Amniotic epithelial cell (primary cell): ENCODE measurements around the gene ZFYVE26.

Experiments
- DNase-seq: peaks from one replicate; pipeline ENCODE4 v3.0.0-alpha.2; 2010; ENCODE audit warnings: low read depth

ZFYVE26 gene

DNA sequence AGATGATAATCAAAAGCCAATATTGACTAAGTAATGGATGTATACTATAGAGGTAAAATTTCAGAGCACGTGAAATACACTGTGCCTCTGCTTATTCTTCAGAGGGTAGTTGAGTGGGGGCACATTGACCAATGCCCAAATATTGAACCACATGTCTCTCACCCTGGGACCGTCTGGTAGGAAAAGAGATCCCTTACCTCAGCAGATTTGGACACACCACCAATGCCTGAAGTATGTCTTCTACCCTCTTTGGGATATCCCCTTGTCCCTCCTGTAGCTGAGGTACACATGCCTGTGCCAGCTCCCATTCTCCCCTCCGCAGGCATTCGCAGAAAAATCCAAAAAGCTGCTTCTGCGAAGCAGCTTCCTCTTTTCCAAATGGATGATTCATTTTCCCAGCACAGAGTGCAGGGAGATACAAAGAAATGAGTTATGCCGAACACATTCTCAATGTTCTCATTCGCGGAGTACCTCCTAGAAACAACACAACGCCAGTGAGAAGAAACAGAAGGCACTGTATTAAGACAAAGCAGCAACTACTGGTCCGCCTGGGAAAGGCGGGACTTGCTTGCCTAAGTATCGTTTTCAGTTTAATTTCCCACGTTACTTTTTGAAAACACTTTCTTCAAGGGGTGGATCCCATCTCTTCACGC is 691 bp downstream of the ZFYVE26 start:
- DNase-seq = peak; percentile 77

DNA sequence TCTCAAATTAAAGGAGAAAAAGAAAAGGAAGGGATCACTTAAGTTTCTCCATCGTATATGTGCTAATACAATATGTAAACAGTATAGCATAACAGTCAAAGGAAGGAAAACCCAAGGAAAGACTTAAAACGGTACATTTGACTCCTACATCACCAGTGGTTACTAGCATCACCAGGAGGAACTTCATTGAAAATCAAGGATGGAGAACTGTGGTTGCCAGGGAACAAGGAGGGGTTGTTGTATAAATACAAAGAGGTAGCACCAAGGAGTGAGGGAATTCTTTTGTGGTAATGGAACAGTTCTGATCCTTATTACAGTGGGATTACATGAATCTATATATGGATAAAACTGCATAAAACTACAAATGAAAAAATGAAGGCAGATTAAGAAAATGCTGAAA is 1.6 kb downstream of the ZFYVE26 start:
- no peak for DNase-seq

DNA sequence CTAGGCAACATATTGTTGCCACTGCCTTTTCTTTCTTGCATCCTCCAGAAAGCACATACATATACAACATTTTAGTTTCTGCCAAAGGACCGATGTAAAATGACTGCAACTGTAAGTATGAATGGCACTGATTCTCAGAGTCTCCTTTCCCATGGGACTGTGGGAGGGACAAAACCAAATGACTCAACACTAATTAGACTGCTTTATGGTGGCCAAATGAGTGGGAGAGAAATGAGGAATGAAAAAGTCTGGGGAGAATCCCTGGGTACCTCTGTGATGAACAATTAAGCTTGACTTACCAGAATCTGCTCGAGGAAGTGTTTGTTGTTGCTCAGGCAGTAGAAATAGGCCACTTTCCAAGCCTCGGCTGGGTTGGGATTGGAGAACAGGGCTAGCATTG is 10.1 kb downstream of the ZFYVE26 start:
- no peak for DNase-seq

DNA sequence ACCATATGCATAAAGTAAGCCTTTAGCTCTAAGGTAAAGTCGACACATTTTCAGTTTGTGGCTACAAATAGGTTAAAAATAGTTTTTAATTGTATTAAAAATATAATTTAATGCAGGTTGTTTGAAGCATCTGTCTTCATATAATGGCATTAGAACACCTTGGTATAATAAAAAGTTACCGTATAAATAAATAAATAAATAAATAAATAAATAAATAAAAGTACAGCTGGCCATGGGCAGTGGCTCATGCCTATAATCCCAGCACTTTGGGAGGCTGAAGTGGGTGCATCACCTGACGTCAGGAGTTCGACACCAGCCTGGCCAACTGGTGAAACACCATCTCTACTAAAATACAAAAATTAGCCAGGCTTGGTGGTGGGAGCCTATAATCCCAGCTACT is 15.6 kb downstream of the ZFYVE26 start:
- no peak for DNase-seq

DNA sequence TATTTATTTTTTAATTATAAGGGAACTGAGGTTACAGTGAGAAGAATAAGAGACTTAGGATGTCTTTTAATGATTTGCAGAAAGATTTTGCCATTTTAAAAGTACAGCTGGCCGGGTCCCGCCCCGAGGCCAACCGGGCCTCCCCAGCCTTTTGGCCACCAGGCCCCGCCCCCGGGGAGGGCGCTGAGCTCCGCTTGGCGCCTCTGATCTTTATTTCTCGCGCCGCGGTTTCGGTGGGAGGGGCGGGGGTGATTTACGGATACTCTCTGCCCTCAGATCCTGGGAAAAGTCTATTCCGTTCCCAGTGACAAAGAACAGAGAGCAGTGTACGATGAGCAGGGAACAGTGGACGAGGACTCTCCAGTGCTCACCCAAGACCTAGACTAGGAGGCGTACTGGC is 17.7 kb downstream of the ZFYVE26 start:
- no peak for DNase-seq

DNA sequence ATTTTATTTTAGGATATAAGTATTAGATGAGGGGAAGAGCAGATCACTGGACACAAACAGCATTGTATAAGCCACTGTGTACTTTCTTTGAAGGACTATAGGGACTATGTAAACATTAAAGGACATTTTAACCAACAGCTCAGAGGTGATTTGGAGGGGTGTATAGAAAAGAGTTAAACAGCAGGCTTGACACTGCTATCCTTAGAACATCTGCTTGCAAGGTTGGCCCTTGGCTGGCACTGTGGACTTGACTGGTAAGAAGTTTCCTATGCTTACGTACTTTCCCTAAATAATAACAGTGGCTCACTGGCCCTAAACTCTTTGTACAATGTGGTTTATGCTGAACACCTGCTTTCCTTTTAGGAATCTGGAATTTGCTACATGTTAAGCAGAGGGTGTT is 28.7 kb downstream of the ZFYVE26 start:
- no peak for DNase-seq

DNA sequence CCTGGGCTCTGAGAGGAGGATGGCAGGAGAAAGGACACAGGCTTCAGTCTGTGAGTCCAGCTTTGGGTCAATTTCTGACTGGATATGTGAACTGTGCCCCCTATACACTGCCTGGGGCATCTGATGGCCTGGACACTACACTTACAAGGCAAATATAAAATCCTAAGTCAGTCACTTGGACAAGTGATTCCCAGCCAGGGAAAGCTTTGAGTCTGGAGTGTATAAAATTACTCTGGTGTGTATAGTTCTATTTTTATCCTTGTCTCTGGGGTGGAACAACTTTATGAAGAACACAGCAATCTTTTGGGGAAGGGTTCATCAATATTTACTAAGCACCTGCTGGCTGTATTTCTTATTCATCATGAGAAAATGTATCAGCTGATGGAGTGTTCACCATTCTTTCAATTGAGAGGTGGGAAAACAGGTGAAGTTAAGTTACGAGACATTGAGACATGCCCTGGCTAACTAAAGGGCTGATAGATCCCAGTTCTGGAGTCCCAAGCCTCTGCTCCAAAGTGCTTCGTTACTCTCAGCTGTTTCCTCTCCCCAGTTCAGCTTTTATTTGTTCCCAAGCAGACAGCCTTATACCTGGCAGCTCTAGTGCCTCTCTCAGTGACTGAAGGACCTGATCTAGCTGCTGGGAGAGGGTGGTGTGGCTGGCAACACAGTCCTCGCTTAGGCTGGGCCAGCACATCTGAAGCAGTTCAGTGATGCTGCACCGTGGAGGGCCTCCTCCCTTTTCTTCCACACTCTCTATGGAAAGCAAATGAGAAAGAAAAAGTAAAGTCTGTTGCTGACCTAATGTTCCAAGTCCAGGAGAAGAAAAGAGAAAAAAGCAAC is 30.9 kb downstream of the ZFYVE26 start:
- no peak for DNase-seq

DNA sequence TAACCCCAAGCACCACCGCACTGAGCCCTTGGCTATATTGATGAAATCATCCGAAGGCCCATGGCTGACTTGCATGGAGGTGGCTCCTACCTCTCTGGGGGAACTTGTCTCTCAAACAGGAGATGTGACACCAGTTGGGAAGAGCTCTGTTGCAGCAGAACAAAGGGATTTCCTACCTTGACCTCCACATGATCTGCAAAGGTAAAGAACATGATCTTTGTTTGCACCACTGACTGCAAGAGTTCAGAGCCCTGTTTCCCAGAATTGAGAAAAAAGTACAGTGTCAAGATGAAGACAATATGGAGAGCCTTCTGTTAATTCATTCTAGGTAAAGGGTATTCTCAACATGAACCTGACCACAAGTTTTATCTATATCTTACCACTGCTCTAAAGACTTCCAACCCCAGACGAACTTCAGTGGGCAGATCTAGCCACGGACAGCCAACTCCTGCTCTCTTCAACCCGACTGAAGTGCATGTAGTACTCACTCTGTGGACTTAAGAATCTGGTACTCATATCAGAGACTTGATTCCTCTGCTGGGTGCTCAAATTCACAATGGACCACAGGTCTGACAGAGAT is 32.1 kb downstream of the ZFYVE26 start:
- DNase-seq = no peak

DNA sequence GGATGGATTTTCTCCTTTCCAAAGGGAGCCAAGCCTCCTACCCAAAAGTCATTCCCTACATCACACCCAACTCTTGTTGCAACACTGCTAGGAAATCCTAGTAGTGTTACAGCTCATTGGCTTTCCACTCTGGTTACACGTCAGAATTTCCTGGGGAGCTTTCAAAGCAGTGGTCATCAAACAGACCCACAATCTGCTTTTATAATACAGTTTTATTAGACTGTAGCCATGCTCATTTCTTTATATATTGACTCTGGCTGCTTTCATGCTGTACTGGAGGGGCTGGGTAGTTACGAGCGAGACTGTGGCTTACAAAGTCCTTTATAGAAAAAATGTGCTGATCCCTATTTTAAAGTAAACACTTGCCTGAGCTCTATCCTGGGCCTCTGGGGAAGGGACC is 34.3 kb downstream of the ZFYVE26 start:
- DNase-seq = no peak

DNA sequence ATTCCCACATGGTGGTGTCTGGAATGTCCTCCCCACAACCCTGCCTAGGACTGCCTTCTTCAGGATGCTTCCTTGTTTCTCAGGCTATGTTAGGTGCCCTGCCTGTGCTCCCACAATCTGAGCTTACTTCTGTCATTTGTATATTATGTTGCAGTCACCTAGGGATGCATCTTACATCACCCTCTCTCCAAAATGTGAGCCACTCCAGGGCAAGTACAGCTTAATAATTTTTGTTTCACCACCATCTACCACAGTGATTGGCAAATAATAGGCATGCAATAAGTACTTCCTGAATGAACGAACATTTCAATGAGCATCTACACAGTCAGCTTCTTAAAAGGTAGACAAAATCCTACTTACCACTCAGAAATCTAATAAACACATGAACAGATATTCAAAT is 37.6 kb downstream of the ZFYVE26 start:
- no peak for DNase-seq

DNA sequence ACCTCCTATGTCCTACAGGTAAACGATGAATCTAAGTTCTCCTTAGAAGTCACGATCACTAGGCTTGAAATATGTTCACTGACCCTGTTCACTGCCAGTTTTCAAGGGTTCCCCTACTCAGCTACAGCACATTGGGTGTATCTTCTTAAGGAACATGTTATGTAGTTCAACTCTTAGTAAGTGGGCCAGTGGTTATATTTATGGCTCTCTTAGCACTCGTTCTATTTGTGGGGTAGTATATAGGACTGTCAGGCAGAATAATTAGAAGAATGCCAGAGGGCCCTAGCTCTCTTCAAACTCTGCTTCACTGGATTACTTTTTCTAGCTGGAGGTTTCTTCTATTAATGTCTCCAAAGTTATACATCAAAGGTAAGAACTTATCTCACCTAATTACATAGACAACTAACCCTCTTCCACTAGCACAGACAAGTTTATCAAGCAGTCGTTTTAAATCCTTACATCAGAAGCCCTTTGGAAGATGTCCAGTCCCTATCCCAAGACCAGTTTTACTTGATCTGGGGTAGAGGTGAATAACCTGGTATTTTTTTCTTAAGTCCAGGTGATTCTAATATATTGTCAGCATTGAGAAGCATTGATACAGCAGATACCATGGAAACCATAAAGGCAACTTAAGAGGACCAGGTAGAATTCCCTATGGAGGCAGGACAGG is 39.6 kb downstream of the ZFYVE26 start:
- no peak for DNase-seq

DNA sequence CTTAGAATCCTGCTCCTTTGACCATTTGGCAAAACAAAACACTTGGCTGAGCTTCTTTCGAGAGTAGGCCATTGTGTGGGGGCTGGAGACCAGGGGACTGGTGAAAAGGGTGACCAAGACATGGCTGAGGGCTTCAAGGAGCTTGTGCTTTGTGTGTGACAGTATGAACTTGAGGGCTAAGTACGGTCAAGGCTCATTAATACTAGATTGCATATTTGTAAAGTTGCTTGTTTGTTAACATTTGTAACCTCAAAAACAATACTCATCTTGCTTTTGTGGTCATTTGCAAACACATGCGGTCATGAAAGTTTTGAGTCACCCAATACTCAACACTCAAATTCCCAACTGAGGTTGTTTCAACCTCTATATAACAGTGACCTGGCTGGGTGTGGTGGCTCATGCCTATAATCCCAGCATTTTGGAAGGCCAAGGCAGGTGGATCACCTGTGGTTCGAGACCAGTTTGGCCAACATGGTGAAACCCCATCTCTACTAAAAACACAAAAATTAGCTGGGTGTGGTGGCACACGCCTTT is 42.5 kb downstream of the ZFYVE26 start:
- no peak for DNase-seq

DNA sequence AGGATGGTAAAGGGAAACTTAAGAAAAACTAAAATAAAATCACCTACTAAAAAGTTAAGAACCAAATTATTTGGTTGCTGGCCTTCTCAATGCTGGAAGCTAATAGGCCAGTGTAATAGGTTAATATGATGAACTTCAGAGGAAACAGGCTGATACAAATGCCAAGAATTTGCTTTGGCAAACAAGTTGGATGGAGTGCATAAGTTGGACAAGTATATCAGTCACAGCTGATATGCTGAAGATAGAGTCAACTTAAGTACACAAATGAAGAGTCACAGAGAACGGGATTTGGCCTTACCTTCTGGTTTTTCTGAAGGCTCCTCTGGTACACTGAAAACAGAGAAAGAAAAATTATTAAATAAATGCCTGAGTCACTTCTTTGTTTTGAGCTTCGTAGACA is 48.2 kb downstream of the ZFYVE26 start:
- no peak for DNase-seq

DNA sequence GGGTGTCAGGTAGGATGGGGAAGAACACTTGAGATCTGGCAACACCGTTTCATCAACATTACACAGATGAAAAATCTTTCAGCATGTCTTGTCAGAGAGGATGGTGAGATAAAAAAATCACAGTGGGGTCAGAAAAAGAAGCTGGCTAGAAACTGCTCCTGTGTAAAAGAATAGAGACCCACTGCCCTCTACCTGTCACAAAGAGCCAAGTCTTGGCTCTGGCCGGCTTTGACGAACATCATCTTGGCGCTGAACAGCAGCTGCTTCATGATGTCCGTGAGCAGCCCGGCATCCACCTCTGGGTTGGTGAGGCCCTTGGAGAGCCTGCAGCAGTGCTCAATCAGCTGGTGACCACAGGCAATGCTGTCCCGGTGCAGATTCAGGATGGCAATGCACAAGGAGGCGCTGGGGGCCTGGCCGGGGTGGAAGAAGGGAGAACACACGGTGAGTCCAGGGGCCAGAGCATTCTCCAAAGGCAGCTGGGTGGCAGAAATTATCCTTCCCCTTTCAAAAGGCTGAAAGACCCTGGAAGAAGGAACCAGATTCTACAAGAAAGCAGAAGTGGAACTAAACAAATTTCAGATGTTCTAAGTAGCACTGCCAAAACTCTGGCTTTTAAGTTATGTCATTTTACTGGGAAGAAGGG is 50.2 kb downstream of the ZFYVE26 start:
- no peak for DNase-seq

DNA sequence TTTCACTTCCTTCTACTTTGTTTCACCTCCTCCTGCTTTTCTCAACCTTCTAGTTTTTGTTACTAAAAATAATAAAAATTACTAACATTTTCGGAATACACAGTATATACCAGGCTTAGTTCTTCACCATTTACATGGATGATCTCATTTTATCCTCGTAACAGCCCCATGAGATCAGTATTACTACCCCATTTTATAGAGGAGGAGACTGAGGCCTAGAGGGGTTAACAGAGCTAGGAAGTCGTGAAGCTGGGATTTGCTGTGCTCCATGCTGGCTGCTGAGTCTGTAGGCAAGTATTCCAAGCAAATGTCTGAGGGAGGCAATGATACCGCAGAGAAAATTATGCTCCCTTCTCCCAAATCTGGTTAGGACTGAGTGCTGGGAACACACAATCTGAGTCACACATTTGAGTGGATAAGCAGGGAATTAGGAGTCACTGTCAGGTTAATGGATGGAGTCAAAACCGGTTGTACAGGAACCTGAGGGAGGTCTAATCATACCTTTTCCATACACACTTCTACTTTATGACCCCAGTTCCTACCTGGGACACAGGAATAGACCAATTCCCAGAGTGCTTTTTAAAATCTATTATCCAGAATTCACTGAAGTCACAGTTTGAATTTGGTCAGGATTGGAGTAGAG is 51.1 kb downstream of the ZFYVE26 start:
- DNase-seq = no peak

DNA sequence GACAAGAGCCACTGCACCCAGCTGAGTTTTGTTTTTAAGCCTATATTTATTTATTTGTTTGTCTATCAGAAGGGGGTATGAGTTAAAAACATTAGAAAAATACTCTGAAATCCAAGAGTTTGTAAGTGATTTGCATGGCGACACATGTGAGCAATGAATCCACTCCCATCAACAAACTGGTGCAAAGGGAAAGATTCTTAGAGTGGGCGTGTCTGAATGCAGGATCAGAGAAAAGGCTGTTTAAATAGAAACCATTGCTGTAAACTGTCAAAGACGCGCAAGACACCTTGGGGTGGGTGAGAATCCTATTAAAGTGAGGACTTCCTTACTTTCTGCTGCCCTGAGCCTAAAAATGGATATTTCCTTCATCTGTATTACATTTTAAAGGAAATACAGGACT is 51.9 kb downstream of the ZFYVE26 start:
- no peak for DNase-seq

DNA sequence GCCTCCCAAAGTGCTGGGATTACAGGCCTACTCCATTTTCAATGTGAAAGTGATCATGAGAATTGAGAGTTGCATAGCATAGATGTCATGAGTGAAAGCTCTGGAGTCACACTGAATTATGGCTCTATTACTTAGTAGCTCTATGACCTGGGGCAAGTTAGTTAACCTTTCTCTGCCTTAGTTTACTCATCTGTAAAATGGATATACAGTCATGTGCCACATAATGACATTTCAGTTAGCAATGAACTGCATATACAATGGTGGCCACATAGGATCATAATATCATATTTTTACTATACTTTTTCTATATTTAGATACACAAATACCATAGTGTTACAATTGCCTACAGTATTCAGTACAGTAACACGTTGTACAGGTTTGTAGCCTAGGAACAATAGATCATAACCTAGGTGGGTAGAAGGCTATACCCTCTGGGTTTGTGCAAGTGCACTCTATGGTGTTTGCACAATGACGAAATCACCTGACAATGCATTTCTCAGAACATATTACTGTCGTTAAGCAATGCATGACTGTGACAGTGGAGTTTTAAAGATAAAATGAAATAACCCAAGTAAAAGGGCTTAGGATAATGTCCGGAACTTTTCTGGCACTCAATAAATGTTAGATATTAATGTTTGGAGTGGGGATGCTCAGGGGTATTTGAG is 53.1 kb downstream of the ZFYVE26 start:
- no peak for DNase-seq

DNA sequence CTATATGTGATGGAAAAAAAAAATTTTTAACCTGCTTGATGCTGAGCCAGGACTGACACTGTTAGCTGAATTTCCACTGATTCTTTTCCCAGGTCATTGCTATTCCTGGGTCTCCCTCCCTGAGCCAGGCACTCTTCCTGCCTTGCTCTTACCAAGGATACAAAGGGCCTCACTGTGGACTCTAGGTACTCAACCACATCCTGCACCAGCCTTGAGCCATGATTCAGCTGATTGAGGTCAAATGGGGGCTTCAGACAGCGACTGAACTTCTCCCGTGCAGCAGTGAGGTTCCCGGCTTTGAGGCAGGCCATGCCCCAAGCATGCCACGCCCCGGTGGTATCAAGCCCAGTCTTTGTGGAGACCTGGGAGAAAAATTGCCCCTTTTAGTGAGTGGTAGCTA is 54.3 kb downstream of the ZFYVE26 start:
- DNase-seq = no peak

DNA sequence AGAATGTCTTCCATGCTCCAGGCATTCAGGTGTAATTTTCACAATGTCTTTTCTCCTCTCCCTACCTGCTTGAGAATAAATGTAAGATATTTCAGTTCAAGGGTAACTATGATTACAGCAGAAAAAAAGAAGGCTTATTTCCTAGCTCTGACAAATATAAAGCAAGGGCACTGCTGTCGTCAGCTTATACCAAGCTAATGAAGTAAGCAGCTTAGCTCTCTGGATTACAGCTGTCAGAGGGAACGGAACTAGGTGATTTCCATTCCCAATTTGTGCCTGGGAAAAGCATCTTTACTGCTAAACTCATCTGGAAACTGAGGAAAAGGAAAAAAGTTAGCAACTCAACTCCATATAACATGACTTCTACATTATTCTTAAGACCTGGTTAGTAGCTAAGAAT is 56.5 kb downstream of the ZFYVE26 start:
- no peak for DNase-seq

DNA sequence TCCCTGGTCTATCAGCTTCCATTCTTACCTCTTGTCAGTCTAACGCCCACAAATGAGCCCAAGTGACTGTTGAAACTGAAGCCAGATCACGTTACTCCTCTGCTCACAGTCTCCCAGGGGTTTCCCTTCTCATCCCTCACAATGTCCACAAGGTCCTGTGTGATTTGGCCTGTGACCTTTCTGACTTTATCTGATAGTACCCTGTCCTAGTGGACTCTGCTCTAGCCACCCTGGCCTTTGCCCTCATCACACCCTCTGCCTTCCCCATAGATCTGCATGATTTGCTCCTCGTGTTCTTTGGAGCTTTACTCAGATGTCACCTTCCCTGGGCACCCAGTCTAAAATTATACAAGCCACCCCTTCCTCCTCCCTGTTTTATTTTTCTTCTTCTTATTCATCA is 59.2 kb downstream of the ZFYVE26 start:
- DNase-seq = no peak

DNA sequence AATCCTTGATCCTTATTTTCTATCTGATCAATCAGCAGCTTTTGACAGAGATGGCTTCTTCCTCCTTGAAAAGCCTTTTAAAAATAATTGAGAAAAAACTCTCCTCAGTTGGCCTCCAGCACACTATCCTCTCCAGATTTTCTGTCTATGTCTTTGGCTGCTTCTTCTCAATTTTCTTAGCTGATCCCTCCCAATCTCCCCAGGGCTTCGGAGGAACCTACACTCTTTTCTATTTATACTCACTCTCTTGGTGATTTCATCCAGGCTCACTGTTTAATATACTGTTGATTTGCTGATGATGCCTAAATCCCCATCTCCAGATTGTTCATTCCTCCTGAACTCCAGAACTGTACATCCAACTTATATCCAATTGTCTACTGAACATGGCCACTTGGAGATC is 59.9 kb downstream of the ZFYVE26 start:
- DNase-seq = no peak
